ENCODE measurements around the gene GZF1. TPM values are rescaled to one million over a fixed set of nuclear protein-coding genes. Genes with fewer than 3 reads are reported as not detected.
A peak's percentile ranks its signal among the peaks of the same experiment; 100 is the strongest.

Gene GZF1
- total RNA-seq, 4 donors from 2014 or later, result 10.1 to 23.0 (median 13.3) TPM

- no peaks in the 10 kb centered on the region for H3K9me3 ChIP-seq
- in situ Hi-C loops (cut with MboI; ENCODE audit: low sequenced_read_pairs in 4 of 4), result loop anchor here in 1 of 4 donors (25.0 kb wide), 1 partner anchor 191 kb away; the partner anchor contains the start of gene CST9
- intact Hi-C loops (cut with DNase I; ENCODE audit: low total_unique reads), result loop anchor here (1.0 to 10.0 kb wide), 3 partner anchors 71 to 366 kb away; partner anchors contain the start of genes CST3 and NXT1
- TF ChIP-seq, protein P1, sequence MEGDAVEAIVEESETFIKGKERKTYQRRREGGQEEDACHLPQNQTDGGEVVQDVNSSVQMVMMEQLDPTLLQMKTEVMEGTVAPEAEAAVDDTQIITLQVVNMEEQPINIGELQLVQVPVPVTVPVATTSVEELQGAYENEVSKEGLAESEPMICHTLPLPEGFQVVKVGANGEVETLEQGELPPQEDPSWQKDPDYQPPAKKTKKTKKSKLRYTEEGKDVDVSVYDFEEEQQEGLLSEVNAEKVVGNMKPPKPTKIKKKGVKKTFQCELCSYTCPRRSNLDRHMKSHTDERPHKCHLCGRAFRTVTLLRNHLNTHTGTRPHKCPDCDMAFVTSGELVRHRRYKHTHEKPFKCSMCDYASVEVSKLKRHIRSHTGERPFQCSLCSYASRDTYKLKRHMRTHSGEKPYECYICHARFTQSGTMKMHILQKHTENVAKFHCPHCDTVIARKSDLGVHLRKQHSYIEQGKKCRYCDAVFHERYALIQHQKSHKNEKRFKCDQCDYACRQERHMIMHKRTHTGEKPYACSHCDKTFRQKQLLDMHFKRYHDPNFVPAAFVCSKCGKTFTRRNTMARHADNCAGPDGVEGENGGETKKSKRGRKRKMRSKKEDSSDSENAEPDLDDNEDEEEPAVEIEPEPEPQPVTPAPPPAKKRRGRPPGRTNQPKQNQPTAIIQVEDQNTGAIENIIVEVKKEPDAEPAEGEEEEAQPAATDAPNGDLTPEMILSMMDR (IDR thresholded peaks at IDR 0.05 in 4 of 5, conservative IDR thresholded peaks at IDR 0.05 in 1 of 5), result peak; percentile 62 to 92 (median 84)
- TF ChIP-seq POLR2A (IDR thresholded peaks at IDR 0.05), result peak; percentile 97
- H3K4me3 ChIP-seq, result peak within 1 kb of the TSS; percentile 83 to 100 (median 96)
- no peaks in the 10 kb centered on the region for H3K36me3 ChIP-seq
- H3K4me1 ChIP-seq, result peaks cover 19 to 30% of the 10 kb centered on the region in 2 donors
- no peaks in the 10 kb centered on the region for H3K27me3 ChIP-seq
- DNase-seq (peak; percentile 92), ATAC-seq (peak; percentile 89 to 91)
- peak within 1 kb of the TSS; percentile 97 to 99 (median 98) for H3K27ac ChIP-seq
These were observed 59.3 kb downstream of the GZF1 start, which contains the start of gene NAPB for GRCh38 chr20:23420943-23421931. TSS of gene NAPB (minus strand) at chr20:23421488. CDS start at chr20:23421402, 86 bp downstream.

Other genes starting within 250 kb of the GZF1 start
- gene NXT1, start 11.4 kb upstream of the GZF1 start, total RNA-seq, result 10 to 100 TPM; 15.2 to 17.9 (median 15.9) TPM
- gene NAPB, start 59.3 kb downstream of the GZF1 start, total RNA-seq, result 1 to 10 TPM; 3.2 to 8.3 (median 3.8) TPM
- not detected for gene CSTL1, start 77.5 kb downstream of the GZF1 start, total RNA-seq
- not detected for gene CST11, start 90.7 kb downstream of the GZF1 start, total RNA-seq
- gene CST8, start 128.9 kb downstream of the GZF1 start, total RNA-seq, result not detected
- gene CST9L, start 206.3 kb downstream of the GZF1 start, total RNA-seq, result not detected
- not detected for gene CST9, start 243.7 kb downstream of the GZF1 start, total RNA-seq